NCI-H2196 (cell line): ENCODE results near the gene KATNAL1.
"Not testable (repeated sequence)": the region's sequence is repeated elsewhere in the genome, so short reads cannot be mapped to it uniquely, and the experiment has no call there.

ENCODE experiments used
- DNase-seq: peaks from one replicate; lab custom pipeline; 2025; ENCODE audit not compliant: unreplicated experiment; lab: John Stamatoyannopoulos, UW

The KATNAL1 gene

DNA sequence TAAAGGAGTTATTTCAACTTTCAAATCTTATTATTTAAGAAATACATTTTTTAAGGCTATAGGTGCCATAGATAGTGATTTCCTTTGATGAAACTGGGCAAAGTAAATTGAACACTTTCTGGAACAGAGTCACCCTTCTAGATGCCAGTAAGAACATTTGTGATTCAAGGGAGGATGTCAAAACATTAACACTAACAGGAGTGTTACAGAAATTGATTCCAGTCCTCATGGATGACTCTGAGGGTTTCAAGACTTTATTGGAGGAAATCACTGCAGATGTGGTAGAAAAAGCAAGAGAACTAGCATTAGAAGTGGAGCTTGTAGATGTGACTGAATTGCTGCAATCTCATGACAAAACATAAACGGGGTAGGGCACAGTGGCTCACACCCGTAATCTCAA, 12.2 kb downstream of the KATNAL1 start:
- no peak for DNase-seq

DNA sequence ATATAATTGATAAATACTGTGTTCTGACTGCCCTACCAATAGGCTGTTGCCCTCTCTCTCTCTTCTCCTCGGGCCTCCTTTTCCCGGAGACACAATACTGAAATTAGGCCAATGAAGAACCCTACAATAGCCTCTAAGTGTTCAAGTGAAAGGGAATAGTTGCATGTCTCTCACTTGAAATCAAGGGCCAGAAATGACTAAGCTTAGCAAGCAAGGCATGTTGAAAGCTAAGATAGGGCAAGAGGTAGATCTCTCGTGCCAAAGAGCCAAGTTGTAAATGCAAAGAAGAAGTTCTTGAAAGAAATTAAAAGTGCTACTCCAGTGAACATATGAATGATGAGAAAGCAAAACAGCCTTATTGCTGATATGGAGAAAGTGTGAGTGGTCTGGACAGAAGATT, 13.3 kb downstream of the KATNAL1 start:
- no peak for DNase-seq

DNA sequence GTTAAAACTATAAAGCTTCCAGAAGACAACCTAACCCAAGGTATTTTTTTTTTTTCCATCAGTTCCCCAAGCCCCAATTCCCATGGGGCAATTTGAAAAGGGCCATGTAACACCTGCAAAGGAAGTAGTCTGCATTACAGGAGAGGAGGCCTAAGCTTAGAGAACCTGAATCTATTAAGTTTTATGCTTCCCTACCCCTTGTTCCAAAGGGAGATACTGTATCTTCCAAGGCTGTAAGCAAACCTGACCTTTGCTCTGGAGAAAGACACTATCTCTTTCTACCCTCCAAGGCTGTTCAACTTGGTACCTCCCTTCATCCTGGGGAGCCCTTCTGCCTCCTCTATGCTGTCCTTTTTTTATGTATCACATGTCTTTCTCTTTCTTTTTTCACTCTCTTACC, 15.0 kb downstream of the KATNAL1 start:
- DNase-seq: no peak

DNA sequence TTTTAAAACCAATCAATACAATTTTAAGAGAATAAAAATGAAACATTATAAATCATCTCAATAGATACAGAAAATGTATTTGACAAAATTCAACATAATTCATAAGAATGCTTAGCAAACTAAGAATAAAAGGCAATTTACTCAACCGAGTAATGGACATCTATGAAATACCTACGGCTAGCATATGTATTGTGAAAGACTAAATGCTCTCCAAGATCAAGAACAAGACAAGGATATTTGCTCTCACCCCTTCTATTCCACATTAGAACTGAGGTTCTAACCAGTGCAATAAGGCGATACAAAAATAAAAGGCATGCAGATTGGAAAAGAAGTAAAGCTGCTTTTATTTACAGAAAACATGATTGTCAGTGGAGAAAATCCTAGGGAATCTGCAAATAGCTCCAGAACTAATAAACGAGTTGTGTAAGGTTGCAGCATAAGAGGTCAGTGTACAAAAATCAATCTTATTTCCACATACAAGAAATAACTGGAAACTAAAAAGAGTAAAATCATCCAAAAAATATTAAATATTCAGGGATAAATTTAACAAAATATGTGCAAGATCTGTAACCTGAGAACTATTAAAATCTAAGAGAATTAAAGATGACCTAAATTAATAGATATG, 16.4 kb downstream of the KATNAL1 start:
- DNase-seq: no peak

DNA sequence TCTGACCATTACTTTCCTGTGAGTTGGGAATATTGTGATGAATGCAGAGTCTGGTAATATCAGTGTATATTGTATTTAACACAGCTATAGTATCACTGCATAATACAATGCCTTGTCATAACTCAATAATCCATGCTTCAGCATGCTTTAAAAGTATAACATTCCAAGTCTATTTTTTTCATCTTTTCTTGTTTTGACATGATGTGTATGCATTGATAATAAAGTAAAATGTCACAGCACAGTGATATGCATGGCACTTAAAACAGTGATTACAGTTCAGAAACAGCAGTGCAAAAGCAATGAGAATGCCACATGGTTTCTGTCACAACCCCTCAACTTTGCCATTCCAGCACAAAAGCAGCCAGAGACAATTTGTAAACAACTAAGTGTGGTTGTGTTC, 17.8 kb downstream of the KATNAL1 start:
- DNase-seq: no peak

DNA sequence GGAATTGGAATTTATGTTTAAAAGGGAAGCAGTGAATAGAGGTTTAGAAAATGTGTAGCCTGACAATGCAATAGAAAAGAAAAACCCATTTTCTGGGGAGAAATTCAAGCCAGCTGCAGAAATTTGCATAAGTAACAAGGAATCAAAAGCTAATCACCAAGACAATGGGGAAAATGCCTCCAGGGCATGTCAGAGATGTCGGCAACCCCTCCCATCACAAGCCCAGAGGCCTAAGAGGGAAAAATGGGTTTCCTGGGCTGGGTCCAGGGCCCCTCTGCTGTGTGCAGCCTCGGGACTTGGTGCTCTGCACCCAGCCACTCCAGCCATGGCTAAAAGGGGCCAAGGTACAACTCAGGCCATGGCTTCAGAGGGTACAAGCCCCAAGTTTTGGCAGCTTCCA, 21.3 kb downstream of the KATNAL1 start:
- not testable (repeated sequence) for DNase-seq

DNA sequence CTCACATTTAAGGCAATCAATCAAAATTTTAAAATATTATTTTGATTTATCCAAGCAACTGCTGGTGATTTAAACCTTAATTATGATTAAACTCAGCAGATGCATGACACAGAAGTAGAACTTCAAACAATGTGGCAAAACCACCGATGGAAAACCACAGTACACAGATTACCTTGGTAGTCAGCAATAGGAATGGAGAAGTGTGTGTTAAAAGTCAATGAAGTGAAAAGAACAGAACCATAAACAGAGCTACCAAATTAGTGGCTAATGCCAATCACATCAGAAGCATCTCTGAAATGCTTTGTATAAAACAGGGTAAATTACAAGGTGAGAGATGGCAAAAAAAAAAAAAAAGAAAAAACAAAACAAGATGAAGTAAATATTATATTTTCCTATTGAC, 31.2 kb downstream of the KATNAL1 start:
- no peak for DNase-seq

DNA sequence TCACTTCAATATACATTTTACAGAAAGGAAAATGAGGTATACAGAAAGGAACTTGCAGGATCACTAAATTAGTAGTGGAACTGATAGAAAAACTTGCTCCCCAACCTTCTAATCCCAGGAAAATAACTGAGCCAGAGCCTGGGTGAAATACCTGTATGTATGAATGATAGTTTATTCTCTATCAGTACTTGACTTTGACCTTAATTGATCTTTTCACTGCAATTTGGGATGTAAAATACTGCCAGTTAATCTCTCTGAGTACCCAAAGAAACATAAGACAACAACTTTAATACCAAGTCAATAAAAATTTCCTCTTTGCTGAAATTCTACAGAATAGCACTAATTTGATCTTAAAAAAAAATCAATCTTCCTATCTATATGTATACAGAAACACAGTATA, 33.3 kb downstream of the KATNAL1 start:
- DNase-seq: no peak

DNA sequence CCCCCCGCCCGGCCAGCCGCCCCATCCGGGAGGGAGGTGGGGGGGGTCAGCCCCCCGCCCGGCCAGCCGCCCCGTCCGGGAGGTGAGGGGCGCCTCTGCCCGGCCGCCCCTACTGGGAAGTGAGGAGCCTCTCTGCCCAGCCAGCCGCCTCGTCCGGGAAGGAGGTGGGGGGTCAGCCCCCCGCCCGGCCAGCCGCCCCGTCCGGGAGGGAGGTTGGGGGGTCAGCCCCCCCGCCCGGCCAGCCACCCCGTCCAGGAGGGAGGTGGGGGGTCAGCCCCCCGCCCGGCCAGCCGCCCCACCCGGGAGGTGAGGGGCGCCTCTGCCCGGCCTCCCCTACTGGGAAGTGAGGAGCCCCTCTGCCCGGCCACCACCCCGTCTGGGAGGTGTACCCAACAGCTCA, 37.3 kb downstream of the KATNAL1 start:
- not testable (repeated sequence) for DNase-seq

DNA sequence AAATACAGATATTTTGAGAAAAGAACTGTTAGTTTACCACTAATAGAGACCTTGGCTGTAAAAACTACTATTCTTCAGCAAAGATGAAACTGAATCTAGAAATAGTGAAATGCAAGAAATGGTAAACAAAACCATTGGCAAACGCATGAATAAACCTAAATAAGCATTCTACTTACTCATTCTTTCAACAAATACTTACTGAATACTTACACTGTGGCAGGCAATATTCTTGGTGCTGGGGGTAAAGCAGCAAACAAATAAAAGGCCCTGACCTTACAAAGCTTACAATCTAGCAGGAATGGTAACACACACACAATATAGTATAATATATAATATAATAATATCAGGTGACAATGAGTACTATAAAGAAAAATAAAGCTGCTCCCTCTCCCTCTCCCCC, 38.7 kb downstream of the KATNAL1 start:
- DNase-seq: no peak

DNA sequence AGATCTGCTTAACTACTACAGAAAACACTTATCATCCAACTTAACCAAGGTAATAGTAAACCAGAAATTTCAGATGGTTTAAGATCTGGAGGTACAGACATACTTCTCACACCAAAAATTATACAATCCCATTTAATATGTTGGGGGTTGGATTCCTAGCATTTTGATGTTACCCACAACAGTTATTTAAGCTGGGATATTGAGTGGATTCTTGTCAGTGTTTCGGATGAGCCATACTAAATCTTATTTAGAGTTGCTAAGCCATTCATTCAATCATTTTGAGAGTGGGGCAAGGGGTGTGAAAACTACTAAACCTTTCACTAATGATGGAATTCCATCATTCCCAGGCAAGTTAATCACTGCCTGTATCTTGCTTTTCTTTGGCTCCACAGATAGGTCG, 40.6 kb downstream of the KATNAL1 start:
- DNase-seq: no peak

DNA sequence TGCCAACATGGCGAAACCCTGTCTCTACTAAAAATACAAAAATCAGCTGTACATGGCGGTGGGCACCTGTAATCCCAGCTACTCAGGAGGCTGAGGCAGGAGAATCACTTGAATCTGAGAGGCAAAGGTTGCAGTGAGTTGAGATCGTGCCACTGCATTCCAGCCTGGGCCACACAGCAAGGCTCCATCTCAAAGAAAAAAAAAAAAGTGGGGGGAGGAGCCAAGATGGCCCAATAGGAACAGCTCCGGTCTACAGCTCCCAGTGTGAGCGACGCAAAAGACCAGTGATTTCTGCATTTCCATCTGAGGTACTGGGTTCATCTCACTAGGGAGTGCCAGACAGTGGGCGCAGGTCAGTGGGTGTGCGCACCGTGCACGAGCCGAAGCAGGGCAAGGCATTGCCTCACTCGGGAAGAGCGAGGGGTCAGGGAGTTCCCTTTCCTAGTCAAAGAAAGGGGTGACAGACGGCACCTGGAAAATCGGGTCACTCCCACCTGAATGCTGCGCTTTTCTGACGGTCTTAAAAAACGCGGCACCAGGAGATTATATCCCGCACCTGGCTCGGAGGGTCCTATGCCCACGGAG, 48.1 kb downstream of the KATNAL1 start:
- DNase-seq: not testable (repeated sequence)

DNA sequence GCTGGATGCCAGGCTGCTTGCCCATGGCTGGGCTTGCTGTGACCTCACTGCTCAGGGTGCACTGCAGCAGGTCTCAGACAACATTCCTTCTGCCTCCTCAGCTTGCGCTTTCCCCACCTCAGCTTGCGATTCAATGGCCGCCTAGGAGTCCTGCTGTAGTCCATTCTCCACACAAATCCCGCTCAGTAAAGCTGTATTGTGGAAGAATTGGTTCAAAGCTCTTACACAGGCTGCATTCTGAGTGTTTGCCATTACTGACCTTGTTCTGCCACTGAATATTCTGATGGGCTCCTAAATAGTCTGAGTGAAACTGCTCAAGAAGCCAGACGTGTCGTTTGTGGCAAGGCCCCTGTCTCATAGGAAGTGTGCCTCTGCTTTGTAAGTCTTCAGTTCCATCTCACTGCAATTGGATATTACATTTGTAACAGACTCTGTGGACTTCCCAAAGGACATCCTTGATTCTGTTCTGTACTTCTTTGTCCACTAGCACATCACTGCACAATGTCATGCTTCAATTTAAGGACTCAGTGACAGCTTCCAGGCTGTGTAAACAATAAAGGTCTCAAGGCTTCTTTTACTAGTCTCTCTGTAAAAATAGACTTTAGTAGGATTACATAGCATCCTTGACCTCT, 49.8 kb downstream of the KATNAL1 start:
- no peak for DNase-seq

DNA sequence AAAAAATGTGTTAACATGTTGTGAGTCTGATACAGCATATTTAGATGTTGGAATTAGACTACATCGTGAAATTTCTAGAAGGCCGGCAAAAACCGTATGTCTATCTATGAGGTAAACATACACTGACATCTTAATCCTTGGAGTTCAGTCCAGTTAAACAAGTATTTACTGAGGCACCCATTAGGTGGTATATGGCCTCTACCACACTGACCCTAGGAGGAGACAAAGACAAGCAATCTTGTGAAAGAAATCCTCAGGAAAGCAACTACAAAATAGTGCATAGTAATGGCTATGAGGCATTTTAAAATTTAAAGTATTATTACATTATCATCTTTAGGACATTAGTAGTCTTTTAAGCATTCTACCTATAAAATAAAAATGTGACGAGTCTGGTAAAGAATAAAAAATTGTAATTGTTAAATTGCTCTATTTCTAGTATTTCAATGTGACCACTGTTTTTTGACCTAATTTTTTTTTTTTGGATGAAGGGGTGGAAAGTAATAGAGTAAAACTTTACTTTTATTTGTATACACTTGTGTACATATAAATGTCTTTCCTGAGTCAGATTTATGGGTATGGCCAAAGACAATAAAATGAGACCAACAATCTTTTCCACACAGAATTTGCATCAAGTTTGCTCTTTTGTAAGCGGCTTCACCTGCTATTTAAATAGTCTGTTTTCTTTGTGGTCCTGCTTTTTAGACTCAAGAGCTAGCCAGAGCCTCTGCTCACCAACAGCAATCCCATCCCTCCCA, 50.5 kb downstream of the KATNAL1 start:
- no peak for DNase-seq

DNA sequence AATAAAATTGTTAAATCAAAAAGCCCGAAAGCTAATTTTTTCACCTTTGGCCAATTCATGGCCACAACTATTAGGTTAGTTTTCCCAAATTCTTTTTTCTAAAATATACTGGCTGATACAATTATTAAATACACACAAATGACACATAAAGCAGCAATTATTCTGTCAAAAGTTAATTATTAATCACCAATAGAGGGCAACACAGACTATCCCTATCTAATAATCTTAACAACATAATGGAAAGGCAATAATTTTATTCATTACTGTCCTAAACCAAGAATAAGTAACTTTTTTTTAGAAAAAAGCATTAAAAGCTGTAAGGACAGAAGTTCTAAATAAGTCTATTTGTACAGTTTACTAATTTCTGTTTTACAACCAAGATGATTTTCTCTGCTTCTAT, 51.7 kb downstream of the KATNAL1 start:
- DNase-seq: no peak

DNA sequence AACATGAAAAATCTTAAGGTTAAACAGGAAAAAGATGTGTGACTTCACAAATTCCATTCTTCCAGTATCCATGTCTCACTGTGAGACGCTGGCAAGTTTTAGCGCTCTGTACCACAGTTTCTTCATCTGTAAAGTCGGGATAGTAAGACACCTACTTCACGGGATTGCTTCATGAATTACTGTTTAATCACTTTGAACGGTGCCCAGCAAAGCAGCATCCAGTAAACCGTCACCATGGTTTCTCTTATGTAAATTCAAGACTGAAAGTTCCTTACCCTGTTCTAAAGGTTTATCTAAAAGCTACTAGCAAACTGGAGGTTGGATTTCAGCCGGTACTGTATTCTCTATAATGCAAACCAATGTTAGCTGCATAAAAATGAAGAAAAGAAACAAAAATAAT, 53.5 kb downstream of the KATNAL1 start:
- DNase-seq: no peak

DNA sequence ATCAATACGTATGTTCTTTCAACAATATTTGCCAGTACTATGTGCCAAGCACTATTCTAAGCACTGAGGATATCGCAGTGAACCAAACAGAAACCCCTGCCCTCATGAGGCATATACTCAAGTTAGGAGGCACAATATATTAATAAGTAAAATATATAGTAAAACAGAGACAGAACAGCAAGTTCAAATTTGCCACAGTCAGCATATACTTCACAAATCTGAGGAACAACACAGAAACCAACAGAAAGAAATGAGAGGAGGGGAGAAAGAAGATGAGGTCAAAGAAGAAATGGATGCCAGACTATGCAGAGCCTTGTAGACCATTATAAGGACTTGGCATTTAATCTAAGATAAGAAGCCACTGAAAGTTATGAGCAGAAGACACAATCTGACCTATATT, 59.9 kb downstream of the KATNAL1 start:
- no peak for DNase-seq

DNA sequence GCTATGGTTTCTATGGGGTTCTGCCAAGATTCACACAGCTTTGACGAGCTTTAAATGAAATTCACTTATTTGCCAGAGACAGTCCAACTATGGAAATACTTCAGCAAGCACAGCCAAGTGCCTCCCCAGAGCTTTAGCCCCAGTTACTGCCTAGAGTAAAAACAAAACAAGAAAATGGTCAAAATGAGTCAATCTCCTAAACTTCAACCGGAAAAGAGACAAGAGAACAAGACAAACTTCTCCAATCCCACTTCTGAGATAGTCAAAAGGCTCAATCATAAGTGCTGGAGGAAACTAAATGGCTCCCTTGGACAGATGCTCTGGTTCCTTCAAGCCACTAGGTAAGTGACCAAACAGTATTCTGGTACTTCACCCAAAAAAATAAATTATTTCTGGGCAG, 65.8 kb downstream of the KATNAL1 start:
- DNase-seq: no peak

DNA sequence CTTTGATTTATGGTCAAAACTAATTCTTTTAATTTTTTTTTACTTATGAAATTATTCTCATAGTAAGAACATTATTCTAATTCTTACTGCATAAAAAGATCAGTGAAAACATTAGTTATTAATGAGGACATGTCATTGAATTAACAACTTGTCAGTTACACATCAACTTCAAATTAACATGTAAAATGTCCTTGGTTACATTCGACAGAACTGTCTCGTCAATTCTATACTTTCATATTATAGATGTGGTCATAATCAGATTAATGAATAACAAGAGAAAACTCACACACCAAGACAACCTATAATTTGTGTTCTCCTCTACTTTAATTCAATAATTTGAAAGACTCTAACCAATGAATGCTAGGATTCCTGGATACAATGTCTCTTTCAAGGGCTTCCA, 66.7 kb downstream of the KATNAL1 start:
- no peak for DNase-seq

DNA sequence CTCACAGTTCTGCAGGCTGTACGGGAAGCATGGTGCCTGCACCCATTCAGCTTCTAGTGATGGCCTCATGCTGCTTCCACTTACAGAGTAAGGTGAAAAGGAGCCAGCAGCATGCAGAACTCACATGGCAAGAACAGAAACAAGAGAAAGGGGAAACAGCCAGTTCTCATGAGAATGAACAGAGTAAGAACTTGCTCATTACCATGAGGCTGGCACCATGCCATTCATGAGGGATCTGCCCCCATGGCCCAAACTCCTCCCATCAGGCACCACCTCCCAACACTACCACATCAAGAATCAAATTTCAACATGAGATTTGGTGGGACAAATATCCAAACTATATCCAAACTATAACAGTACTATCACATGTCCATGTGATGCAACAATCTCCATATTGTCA, 72.1 kb downstream of the KATNAL1 start:
- DNase-seq: no peak

DNA sequence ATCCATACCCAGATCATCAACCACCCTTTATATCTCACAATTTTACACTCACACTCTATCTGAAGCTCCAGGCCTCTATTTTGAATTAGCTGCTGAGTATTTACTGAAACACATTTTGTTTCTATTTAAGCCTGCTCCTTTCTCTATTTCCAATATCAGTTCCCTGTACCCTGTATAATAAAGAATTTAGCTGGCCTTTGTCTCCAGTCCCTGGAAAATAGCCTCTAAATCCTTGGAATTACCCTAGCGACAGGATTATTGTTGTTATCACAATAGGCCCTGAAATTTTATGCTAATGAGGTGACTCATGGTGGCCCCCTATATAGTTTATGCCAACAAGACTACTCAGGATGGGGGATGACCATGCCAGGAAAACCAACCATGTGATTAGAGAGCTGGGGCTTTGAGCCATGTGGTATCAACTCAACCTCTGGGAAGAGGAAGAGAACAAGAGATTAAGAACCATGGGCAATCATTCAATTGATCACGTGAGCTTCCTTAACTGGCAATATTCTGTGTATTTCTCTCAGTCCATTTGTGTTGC, 72.7 kb downstream of the KATNAL1 start:
- DNase-seq: no peak

DNA sequence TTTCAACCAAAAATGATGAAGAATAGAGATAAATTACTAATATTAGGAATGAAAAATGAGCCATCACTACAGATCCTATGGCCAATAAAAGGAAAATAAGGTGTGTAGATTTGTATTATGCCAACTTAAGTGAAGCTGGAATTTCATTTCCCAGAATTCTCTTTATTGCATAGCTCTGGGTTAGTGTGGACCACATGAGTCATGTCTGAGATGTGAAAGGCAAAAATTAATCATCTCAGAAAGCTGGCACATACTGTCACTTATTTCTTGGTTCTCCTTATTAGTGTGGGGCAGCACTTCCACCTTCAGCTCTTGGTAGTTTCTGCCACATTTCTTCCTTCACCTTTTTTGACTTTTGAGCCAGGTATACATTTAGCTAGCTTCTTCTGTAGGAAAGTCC, 82.6 kb downstream of the KATNAL1 start:
- DNase-seq: no peak
